ENCODE data around the gene CFAP54.
"Not testable (repeated sequence)": the region's sequence is repeated elsewhere in the genome, so short reads cannot be mapped to it uniquely, and the experiment has no call there.

The CFAP54 gene

GRCh38 chr12:96489392-96490056, at the start of gene CFAP54:
Gene CFAP54, plus strand, starts transcription at chr12:96489577. Its CDS starts 33 bp downstream, at chr12:96489610.
- DNase-seq: peak; percentile 93

- no peak for DNase-seq
Measured at GRCh38 chr12:96441816-96442215, 47.6 kb upstream of the CFAP54 start.

DNA sequence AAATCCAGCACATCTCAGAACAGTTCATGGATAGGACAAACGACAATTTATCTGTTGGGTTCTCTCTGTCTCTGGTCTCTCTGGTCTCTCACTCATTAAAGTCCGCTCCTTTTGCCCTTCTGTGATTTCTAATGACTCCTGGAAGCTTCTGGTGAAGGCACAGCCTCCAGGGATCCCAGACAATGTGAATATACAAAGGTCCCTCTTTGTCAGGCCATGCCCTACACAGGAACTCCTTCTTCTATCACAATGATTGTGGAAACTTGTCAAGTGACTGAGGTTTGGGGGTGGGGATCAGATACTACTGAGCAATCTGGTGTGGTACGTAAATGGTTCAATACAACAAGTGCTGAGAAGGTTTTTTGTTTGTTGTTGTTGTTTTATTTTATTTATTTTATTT, 46.5 kb upstream of the CFAP54 start:
- DNase-seq: no peak

DNA sequence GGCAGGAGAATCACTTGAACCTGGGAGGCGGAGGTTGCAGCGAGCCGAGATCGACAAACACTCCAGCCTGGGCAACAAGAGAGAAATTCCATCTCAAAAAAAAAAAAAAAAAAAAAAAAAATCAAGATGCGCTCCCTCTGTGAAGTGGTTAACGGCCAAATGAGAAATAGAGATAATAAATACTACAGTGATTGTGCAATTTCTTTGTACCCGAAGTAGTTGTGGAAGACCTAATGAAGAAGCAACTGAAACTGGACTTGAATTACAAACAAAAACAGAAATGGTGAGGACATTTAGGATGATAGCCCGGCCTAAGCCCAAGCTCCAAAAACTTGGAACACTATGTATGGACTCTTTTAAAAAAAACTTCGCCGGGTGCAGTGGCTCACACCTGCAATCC, 45.0 kb upstream of the CFAP54 start:
- no peak for DNase-seq

DNA sequence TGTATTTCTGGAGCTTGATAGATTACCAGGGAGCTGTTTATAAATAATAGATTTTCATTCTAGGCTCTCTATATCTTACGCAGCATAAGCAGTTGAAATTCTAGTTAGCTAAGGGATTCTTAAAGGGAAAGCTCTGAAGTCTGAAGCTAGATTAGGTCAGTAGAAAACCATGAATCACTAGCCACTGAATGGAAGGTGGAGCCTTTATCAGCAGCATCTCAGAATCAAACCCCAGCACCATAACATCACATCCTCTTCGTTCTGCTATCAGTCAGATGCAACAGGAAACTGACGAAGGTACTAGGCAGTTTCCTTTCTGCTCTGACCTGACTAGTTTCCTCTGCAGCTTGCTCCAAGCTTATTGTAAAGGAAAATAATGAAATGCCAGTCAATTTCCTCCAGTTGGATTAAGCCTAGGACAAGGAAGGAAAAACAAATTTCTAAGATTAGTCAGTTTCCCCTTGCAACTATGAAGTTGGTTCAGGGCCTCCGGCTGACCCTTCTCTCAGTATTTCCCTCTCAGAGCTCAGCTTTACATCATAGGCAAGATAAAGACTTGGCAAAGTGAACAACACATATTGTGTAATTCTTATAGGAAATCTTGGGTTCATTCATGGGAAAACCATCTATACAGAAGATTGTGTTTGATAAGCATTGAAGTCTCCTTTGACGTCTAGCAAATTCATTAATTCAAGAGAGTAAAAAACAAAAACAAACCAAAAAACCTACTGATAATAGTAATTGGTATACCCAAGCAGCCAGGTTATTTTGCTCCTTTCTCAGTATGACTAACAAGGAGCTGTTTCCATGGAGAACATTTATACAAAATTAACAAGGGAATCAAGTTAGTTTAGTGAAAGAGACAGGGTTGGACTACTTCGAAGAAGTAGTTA, 43.4 kb upstream of the CFAP54 start:
- peak; percentile 33 for DNase-seq

GRCh38 chr12:96447256-96447655, 42.1 kb upstream of the CFAP54 start:
- DNase-seq: no peak

- DNase-seq: no peak
Measured at GRCh38 chr12:96448300-96448699, 41.1 kb upstream of the CFAP54 start.

- no peak for DNase-seq
Measured at GRCh38 chr12:96452261-96452922, 37.0 kb upstream of the CFAP54 start.

DNA sequence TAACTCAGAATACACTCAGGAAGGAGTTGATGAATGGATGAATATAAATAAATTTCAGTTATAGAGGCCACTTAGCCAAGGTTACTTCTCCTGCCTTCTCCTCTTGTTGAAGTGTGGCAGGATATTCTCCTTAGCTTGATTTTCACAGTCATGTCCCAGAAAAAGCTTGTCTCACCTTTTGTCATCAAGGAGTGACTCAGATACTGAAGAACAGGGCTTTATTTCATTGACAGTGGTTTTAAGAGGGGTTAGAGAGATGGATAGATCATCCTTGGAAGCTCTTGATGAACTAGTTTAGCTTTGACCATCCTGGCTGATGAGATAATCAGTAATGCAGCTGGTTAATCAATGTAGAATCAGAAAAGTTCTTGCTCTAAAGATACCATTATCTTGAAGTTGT, 35.0 kb upstream of the CFAP54 start:
- no peak for DNase-seq

DNA sequence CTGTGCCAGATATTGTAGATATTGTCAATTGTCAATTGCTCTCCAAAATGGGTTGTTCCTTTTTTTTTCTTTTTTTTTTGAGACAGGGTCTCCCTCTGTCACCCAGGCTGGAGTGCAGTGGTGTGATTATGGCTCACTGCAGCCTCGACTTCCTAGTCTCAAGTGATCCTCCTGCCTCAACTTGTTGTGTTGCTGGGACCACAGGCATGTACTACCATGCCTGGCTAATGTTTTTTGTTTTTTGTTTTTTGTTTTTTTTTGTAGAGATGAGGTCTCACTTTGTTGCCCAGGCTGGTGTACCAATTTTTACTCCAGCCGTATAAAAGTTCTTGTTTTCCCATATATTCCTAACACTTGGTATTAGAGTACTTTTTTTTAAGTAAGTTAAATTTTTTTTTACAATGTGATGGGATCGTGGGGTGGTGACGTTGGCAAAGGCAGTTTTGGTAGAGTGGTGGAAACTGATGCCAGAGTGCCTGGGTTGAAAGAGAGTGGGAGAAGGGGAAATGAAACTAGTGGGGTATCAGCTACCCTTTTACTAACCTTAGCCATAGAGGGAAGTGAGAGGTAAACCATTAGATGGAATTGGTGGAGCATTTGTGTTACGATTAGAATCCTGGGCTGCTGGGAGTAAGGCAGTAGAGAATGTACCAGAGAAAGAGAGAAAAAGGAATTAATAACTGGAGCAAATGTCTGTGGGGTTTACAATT, 33.0 kb upstream of the CFAP54 start:
- no peak for DNase-seq

- no peak for DNase-seq
Measured at GRCh38 chr12:96457191-96457930, 32.0 kb upstream of the CFAP54 start.

DNA sequence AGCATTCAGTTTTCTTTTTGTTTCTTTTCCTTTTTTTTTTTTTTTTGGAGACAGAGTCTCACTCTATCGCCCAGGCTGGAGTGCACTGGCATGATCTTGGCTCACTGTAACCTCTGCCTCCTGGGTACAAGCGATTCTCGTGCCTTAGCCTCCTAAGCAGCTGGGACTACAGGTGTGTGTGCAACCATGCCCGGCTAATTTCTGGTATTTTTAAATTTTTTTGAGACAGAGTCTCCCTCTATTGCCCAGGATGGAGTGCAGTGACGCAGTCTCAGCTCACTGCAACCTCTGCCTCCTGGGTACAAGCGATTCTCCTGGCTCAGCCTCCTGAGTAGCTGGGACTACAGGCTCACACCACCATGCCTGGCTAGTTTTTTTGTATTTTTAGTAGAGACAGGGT, 30.1 kb upstream of the CFAP54 start:
- not testable (repeated sequence) for DNase-seq

DNA sequence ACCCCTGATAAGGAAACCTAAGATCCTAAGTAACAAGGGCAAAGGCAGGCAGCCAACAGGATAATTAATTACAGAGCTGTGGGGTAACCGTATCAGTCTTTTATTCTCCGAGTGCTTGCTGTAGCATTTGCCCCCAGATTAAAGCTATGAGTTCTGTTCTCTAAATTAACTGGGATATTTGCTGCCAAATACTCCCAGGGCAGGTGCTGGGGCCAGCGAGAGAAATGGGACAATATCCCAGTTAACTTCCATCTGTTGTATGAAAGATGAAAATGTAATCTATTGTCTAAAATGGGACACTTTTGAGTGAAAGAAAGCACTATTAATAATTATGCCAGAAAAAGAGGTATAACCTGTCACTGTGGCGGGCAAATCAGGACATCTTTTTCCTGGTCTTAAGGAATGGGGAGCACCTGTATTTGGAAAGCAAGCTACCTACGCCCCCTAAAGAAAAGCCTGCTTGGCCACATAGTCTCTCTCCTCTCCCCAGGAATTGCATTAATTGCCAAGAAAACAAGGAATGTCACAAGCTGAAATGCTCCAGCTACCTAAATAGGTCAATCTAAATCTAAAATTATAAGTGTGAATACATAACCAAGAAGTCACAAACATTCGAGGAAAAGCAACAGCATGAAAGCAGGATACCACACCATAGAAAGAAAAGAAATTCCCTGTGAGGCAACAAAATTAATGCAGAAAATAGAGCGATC, 26.7 kb upstream of the CFAP54 start:
- no peak for DNase-seq

GRCh38 chr12:96465896-96466295, 23.5 kb upstream of the CFAP54 start:
- DNase-seq: no peak

GRCh38 chr12:96466939-96467751, 22.2 kb upstream of the CFAP54 start:
- no peak for DNase-seq

DNA sequence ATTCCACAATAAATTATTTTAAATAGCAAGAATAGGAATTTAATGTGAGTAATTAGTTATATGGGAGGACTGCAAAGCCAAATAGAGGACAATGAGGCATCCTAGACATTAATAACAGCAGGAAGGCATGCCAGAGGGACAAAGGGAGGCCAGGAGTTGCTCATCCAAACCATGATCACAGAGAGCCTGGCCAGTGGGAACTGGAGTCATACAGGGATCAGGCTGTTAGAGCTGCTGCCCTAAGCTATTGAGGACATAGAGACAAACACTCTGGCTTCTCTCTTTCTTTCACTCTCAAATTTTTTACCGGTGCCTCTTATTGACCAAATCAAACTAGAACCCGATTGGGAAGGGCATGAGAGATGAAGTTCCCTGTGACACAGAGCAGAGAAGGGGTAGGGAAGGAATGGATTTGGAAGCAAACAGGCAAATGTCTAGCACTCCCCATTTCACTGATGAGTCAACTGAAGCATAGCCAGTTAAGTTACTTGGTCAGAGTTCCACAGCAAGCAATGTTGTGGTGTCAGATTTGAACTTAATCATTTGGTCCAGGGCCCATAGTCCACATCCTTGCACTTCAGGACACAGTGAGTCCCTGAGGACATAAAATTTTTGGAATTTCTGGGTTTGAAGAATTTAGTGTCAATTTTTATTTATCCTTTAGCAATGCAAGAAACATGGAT, 17.9 kb upstream of the CFAP54 start:
- no peak for DNase-seq

DNA sequence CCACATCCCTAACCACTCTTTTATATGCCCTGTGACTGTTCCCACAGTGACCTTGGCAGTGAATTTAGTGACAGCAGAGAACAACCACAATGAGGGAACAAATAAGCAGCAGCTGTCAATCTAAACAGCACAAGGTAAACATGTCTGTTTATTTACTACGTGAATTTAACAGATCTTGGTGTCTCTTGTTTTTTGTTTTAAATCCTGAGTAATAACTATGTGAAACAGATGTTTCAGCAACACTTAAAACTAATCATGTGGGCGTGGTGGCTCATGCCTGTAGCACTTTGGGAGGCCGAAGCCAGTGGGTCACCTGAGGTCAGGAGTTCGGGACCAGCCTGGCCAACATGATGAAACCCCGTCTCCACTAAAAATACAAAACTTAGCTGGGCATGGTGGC, 17.0 kb upstream of the CFAP54 start:
- no peak for DNase-seq

GRCh38 chr12:96473394-96474093, 15.8 kb upstream of the CFAP54 start:
- DNase-seq: no peak

DNA sequence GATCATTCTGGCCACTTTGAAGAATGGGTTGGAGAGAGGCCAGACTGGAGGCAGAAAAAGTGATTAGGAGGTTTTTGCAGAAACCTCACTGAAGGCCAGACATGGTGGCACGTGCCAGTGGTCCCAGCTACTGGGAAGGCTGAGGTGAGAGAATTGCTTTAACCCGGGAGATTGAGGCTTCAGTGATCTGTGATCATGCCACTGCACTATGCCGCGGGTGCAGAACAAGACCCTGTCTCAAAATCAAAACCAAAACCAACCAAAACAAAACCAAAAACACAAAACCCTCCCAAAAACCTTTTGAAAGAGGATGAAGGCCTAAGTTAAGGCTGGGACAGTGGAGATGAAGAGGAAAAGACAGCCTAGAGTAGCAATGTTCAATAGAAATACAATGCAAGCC, 15.2 kb upstream of the CFAP54 start:
- no peak for DNase-seq

DNA sequence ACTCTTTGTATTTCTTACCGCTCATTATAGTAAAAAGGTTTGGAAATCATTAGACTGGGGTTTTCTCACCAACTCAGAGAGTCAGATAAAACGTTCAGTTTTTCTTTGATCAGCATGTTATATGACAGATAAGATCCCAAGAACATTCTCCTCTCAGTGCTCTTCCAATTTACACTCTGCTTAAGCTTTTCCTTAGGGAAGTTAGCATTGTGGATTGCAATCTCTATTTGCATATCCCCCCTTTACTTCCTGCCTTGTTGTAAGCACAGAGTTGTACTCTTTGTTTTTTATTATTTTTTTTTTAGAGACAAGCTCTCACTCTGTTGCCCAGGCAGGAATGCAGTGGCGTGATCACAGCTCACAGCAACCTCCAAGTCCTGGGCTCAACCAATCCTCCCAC, 11.4 kb upstream of the CFAP54 start:
- no peak for DNase-seq
